GM15510 (cell line): ENCODE data around the gene MROH8.

Source experiments
- POLR2A ChIP-seq: IDR thresholded peaks from 3 replicates; pipeline ENCODE4 v1.6.1; 2011; ENCODE audit warnings: borderline replicate concordance; ENCODE audit not compliant: insufficient read length; ENCODE audit errors: extremely low read depth

MROH8 gene

GRCh38 chr20:37090407-37090806, 88.9 kb downstream of the MROH8 start:
- TF ChIP-seq POLR2A: no peak

- no peak for TF ChIP-seq POLR2A
These were observed 97.5 kb downstream of the MROH8 start for GRCh38 chr20:37081717-37082289.

GRCh38 chr20:37077009-37077408, 102.3 kb downstream of the MROH8 start:
- no peak for TF ChIP-seq POLR2A

GRCh38 chr20:37075932-37076685, 103.2 kb downstream of the MROH8 start:
- TF ChIP-seq POLR2A: no peak

- TF ChIP-seq POLR2A: no peak
These were observed 106.8 kb downstream of the MROH8 start for GRCh38 chr20:37072293-37073196.

GRCh38 chr20:37071481-37071911, 107.9 kb downstream of the MROH8 start:
- no peak for TF ChIP-seq POLR2A

- TF ChIP-seq POLR2A: no peak
These were observed 113.2 kb downstream of the MROH8 start for GRCh38 chr20:37066168-37066567.

- TF ChIP-seq POLR2A: no peak
These were observed 124.1 kb downstream of the MROH8 start for GRCh38 chr20:37055276-37055675.

GRCh38 chr20:37053230-37053950, 126.0 kb downstream of the MROH8 start:
- TF ChIP-seq POLR2A: no peak
